ENCODE data around the gene SLC17A4.

GRCh38 chr6:25730907-25731306, 23.6 kb upstream of the SLC17A4 start:
- no peak for TF ChIP-seq CTCF (IDR thresholded peaks at IDR 0.05; ENCODE audit: extremely low read depth in 1 of 2, insufficient read depth in 1 of 2, low read depth in 1 of 2, low read length in 2 of 2)
- TF ChIP-seq POLR2AphosphoS5 (IDR thresholded peaks at IDR 0.05; ENCODE audit: insufficient read depth, low read depth, low read length), result no peak
